ENCODE data around the gene EFNB2. TPM values are rescaled to one million over a fixed set of nuclear protein-coding genes. Genes with fewer than 3 reads are reported as not detected.

EFNB2 gene
- total and polyA plus RNA-seq, 8 donors, result 3.0 to 48.7 (median 13.4) TPM

GRCh38 chr13:106523576-106523975 lies 11.9 kb downstream of the EFNB2 start:
- peak in 1 of 2 donors; percentile 56 for DNase-seq
- Histone ChIP-seq H3K4me3 (no peak overlapping the region), H3K27me3 (no peaks in the 10 kb centered on the region), H3K27ac (no peak overlapping the region), H3K36me3 (no peaks in the 10 kb centered on the region), H3K9me3 (no peaks in the 10 kb centered on the region), H3K4me1 (peaks cover 11 to 53% (median 32%) of the 10 kb centered on the region in 4 donors)
- intact Hi-C loops (cut with DNase I; ENCODE audit: low total_unique reads), result loop anchor here (10.0 kb wide), 1 partner anchor 439 kb away; no protein-coding TSS in a partner anchor
- 51 to 75% (median 71%) methylated on average over 3 of the region's 3 CpGs for WGBS, 5 donors
- TF ChIP-seq EP300 (IDR thresholded peaks at IDR 0.05) (no peak), CTCF (IDR thresholded peaks at IDR 0.05) (no peak), POLR2AphosphoS5 (IDR thresholded peaks at IDR 0.05) (no peak), POLR2A (IDR thresholded peaks at IDR 0.05) (no peak)

- H3K27me3 ChIP-seq, result no peaks in the 10 kb centered on the region
- DNase-seq, result no peak
- 47 to 59% (median 51%) methylated on average over 7 of the region's 7 CpGs for WGBS, 5 donors
- peaks cover 11 to 48% (median 30%) of the 10 kb centered on the region in 4 donors for H3K4me1 ChIP-seq
- intact Hi-C loops (cut with DNase I; ENCODE audit: low total_unique reads), result loop anchor here (10.0 kb wide), 1 partner anchor 438 kb away; no protein-coding TSS in a partner anchor
- no peak for TF ChIP-seq EP300 (IDR thresholded peaks at IDR 0.05)
- TF ChIP-seq POLR2AphosphoS5 (IDR thresholded peaks at IDR 0.05), result no peak
- TF ChIP-seq POLR2A (IDR thresholded peaks at IDR 0.05), result no peak
- no peak for TF ChIP-seq CTCF (IDR thresholded peaks at IDR 0.05)
- H3K4me3 ChIP-seq, result no peak overlapping the region
- H3K9me3 ChIP-seq, result no peaks in the 10 kb centered on the region
- no peaks in the 10 kb centered on the region for H3K36me3 ChIP-seq
- H3K27ac ChIP-seq, result no peak overlapping the region
Measured at GRCh38 chr13:106522898-106523525, 12.4 kb downstream of the EFNB2 start.

- H3K4me3 ChIP-seq, result no peak overlapping the region
Measured at GRCh38 chr13:106522112-106522705, 13.3 kb downstream of the EFNB2 start.

More at GRCh38 chr13:106522112-106522705, 13.3 kb downstream of the EFNB2 start:
- intact Hi-C loops (cut with DNase I; ENCODE audit: low total_unique reads), result loop anchor here (10.0 kb wide), 1 partner anchor 437 kb away; no protein-coding TSS in a partner anchor
- Histone ChIP-seq H3K27me3 (no peaks in the 10 kb centered on the region), H3K4me1 (peaks cover 11 to 40% (median 26%) of the 10 kb centered on the region in 4 donors), H3K36me3 (no peaks in the 10 kb centered on the region), H3K27ac (no peak overlapping the region), H3K9me3 (no peaks in the 10 kb centered on the region)
- TF ChIP-seq POLR2AphosphoS5 (IDR thresholded peaks at IDR 0.05) (no peak), CTCF (IDR thresholded peaks at IDR 0.05) (no peak), EP300 (IDR thresholded peaks at IDR 0.05) (no peak), POLR2A (IDR thresholded peaks at IDR 0.05) (no peak)
- WGBS, 5 donors, result 60 to 76% (median 65%) methylated on average over 5 of the region's 5 CpGs
- DNase-seq, result peak in 1 of 2 donors; percentile 56
